ENCODE data around the gene TXLNB.

TXLNB gene

GRCh38 chr6:139270249-139270648, 21.5 kb downstream of the TXLNB start:
- no peak for DNase-seq (ENCODE audit: low spot score)

DNA sequence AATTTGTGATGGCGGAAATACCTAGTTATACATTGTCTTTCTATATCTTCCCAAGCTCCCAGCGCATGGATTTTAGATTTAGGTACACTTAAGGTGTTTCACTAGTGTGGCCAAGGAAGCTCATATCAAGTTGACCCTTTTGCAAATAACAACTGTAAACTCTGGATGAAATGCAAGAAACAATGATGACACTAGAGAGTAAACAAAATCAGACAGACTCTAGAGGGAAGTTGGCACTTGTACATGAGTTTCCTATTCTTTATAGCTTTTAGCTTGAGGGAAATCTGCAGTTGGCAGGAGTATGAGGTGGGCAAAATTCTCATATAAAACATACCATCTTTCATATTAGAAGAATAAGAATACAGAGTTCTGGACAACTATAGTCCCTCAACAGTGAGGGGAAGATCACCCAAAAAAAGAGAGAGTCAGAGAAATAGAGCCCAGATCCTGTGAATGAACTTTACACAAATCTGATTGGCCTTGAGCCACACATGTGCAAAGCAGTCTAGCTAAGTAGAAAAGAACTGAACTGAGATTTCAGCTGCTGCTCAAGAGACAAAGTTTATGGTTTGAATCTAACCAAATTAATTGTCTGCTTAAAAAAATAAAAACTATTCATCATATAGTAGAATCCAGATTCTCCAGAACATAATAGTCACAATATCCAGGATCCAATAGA, 26.1 kb downstream of the TXLNB start:
- DNase-seq (ENCODE audit: low spot score) = no peak

DNA sequence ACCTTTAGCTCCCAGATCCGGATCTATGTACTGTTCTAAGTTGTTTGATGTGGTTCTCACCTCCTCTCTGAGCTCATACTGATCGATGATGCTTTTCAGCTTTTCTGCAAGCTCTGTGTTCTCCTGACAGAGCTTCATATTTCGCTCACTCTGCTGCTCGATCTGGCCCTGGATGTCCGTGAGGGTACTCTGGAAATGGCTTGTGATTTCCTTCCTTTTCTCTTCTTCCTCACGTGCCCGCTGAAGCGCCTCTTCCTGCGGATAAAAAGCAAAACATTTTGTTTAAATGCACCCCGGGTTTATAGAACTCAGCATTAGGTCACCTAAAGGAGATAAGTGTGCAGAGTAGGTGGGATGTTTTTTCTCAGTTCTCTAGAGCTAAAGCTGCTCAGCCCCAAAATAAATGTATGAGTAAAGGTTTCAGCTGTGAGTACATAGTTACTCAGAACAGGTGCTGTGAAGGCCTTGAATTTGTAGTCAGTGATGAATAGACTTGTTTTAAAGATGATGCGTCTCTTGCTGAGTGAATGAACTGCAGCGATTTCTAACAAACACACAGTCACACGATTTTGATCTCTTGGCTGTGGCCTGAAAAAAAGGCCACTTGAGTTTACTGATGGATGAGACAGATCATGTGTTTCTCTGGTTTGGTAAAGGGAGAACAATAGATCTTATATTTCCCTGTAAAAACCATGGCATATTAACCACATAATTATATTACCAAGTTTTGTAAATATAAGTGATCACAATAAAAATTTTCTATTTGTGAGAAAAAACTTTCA, 29.1 kb downstream of the TXLNB start:
- DNase-seq (ENCODE audit: low spot score) = peak; percentile 90

DNA sequence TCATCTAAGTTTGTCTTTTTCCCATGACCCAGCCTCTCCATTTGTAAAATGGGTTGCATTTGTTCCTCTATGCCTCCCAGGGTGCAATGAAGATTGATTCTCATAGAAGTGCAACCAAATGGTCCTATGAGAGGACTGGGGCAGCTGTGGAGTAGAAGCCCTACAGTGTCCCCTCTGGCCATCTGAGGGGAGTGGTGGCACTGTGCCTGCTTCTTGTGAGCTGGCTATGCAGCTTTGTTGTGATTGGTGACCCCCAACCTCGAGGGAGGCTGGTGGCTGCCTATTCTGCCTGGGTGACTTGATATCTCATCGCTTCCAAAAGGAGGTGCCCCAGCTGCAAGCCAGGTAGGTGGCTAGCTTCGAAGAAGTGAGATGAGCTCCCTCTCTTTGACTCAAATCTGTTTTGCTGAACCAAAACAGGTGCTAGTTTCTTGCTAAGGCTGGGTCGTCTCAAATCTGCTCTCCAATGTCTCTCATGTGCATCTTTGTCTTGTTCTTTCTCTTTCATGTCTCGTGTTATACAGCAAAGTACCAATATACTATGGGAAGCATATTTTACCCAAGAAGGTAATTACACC, 33.9 kb downstream of the TXLNB start:
- peak; percentile 15 for DNase-seq (ENCODE audit: low spot score)

DNA sequence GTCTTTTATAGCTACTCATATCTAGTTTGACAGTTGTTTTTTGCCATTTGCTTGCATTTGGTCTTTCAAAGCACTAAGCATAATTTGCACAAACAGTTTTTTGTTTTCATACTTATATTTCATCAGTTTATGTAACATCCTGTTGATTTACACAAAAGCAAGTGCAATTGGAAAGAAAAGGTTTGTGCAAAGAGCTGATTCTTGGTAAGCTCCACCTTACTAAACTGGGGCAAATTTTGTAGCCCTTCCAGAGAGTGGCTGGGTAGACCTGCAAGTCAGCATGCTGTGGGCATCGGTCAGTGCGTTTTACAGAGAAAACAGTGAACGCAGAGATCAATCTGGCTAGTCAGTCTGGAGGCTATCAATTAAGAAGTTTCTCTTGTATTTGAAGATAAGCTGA, 34.5 kb downstream of the TXLNB start:
- DNase-seq (ENCODE audit: low spot score) = no peak

DNA sequence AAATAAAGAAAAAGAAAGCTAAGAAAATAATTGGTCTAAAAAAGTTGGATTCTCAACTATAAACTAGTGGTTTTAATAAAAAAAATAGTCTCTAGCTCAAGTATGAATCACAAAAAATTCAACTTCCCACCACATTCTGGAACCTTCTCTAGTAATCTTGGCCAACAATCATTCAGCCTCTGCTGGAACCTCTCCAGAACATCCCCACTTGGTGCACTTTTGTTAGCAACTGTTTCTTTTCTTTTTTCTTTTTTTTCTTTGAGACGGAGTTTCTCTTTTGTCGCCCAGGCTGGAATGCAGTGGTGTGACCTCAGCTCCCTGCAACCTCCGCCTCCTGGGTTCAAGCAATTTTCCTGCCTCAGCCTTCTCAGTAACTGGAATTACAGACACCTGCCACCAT, 35.7 kb downstream of the TXLNB start:
- DNase-seq (ENCODE audit: low spot score) = no peak

- no peak for DNase-seq (ENCODE audit: low spot score)
Measured at GRCh38 chr6:139254196-139254595, 37.6 kb downstream of the TXLNB start.

GRCh38 chr6:139253656-139254055, 38.1 kb downstream of the TXLNB start:
- DNase-seq (ENCODE audit: low spot score) = no peak

DNA sequence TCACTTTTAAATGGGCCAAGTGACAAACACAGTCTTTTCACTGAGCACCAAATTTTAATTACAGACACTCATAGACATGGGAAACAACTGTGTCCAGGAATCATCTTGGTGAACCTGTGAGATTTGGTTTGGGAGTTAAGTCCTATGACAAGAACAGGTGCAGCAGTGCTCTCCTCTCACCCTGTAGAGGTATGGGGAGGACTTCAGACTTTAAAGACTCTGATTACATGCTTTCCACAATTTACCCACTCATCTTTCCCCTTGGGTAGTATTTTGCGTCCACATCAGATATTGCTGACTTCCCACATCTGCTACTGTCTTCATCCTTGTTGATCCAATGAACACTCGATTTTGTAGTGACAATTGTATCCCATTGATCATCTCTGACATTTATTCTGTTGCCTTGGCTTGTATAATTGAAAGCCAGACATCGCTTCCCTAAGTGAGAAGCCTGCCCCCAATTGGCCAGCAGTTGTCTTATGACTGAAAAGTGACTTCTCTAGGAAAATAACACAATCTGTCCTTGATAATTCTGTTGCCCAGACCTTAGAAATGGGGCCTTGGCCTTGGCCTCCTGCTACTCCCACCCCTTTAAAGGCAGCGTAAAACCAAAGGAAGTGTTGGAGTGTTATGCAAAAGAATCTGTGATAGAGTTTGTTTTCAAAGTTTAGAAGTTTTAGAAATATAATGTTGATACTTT, 40.0 kb downstream of the TXLNB start:
- no peak for DNase-seq (ENCODE audit: low spot score)

DNA sequence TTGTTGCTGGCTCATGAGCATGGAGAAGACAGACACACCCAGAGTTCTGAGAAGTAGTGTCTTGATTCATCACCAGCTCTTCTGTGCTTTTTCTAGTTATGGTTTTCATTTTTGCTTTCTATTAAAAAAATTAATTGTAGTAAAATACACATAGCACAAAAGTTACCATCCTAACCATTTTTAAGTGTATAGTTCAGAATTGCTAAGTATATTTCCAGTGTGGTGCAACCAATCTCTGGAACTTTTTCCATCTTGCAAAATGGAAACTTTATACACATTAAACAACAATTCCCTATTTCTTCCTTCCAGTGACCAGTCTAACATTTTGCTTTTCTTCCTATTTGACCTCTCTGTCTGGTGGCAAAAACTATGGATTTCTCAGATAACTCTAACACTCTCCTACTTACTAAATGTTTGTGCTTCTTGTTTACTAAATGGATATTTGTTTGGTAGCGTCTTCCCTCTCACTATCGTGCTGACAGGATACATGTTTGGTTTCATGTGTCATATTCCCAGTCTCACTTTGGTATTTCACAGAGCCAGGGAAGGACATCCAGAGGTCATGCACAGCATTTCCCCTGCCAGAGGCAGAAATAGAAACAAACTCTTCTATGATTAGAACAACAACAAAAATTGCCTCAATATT, 40.6 kb downstream of the TXLNB start:
- DNase-seq (ENCODE audit: low spot score) = no peak

DNA sequence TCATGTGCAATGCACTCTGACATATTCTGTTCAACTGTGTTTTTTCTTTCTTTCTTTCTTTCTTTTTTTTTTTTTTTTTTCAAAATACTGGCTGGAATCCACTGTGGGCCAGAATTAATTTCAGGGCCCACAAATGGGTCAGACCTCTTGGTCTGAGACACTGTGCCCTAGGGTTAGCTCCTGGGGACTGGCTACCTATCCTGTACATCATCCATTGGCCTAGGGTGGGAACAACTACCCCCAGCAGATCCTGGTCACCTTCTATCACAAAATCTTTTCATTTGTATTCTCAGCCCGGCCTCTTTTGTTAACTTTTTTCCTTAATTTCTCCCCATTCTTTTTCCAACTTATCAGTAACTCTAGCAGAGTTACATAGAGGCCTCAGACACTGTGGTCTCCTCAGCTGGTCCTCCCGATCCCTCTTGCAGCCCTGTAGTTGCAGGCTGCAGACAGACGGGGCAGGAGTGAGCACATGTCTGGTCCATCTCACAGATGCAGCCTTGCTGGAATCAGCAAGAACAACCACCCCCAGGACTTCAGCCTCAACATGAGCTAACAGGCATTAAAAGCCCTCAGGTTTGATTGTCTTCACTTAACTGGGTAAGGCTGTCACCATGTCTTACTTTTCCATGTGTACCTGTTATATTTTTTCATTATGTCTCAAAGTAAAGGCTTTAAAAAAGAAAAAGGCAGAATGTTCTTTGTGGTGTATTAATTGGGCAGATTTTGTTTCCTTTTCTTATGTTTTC, 41.3 kb downstream of the TXLNB start:
- peak; percentile 70 for DNase-seq (ENCODE audit: low spot score)

GRCh38 chr6:139249395-139249794, 42.4 kb downstream of the TXLNB start:
- no peak for DNase-seq (ENCODE audit: low spot score)

- DNase-seq (ENCODE audit: low spot score) = no peak
Measured at GRCh38 chr6:139248911-139249310, 42.9 kb downstream of the TXLNB start.

- DNase-seq (ENCODE audit: low spot score) = no peak
Measured at GRCh38 chr6:139247618-139248017, 44.2 kb downstream of the TXLNB start.

GRCh38 chr6:139243536-139243935, 48.3 kb downstream of the TXLNB start:
- DNase-seq (ENCODE audit: low spot score) = no peak

GRCh38 chr6:139242457-139243240, 49.1 kb downstream of the TXLNB start:
- no peak for DNase-seq (ENCODE audit: low spot score)

DNA sequence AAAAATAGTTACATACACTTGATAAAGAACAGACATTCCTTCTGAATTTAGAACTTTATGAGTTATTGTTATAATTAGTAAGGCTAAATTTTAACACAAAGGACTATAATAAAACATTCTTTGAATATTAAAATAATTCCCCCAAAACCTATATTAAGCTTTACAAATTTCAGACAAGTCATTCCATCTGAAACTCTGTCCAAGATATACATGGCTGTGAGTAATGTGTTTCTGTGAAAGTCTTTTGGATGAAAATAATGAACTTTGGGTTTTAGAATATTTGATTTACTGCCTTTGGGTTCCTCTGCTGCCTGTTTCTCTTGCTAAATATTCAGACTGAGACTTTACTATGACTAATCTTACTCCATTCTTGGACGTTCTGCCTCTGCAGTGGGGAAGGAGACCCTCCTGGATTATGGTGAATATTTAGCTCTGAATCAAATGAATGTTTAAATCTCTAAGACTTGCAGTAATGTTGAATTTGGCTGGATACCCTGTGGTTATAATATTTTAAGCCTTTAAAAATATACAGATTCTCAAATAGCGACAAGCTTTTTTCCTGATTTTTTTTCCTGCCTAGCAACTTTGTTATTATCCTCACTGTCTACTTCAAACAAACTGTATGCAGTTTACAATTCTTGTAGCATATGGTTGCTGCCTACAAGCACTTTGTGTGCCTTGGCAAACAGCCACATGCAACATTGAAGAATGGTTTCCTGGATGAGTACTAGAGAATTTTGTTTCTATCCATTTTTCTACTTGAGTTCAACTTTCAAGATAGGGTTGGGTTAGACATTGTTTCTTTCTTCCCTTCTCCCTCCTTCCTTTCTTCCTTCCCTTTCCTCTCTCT, 51.4 kb downstream of the TXLNB start:
- no peak for DNase-seq (ENCODE audit: low spot score)

GRCh38 chr6:139239064-139239463, 52.7 kb downstream of the TXLNB start:
- DNase-seq (ENCODE audit: low spot score) = no peak

GRCh38 chr6:139236105-139236504, 55.7 kb downstream of the TXLNB start:
- no peak for DNase-seq (ENCODE audit: low spot score)

DNA sequence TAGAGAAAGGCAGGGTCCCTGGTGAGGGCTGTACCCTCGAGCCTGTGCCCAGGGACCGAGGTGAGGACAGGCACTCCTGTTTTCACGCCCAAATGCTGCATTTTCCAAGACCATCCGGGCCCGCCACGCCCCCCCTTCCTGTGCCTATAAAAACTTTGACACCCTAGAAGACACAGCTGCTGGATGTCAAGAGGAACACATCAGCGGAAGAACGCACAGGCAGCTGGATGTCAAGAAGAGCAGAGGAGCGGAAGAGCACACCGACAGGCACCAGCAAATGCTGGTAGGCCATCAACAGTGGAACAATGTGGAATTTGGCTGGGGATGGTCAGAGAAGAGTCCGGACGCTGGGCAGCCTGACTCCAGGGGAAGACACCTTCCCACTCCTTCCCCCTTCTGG, 56.1 kb downstream of the TXLNB start:
- no peak for DNase-seq (ENCODE audit: low spot score)
